Head of caudate nucleus (tissue), 42 donors: ENCODE results near the gene FXYD3.
"Not testable (repeated sequence)": the region's sequence is repeated elsewhere in the genome, so short reads cannot be mapped to it uniquely, and the experiment has no call there.

Experiments
- DNase-seq, 42 donors: peaks; one replicate each; pipeline versions ENCODE4 v3.0.0 to v3.0.0-alpha.2; 2020 to 2021; ENCODE audit warnings: mixed read lengths in 7 of 42
- intact Hi-C: fragments of 100-400 bp; cut with DNase I; formaldehyde crosslinking; loops from one replicate; pipeline ENCODE4 v1.15.0; 2022

Gene FXYD3

GRCh38 chr19:35119578-35120155 is 4.0 kb downstream of the FXYD3 start:
- intact Hi-C loops, result no loop called here
- DNase-seq, result no peak

GRCh38 chr19:35120492-35120891 is 4.9 kb downstream of the FXYD3 start:
- no peak for DNase-seq
- intact Hi-C loops, result no loop called here

GRCh38 chr19:35120898-35121297 is 5.3 kb downstream of the FXYD3 start:
- intact Hi-C loops, result no loop called here
- DNase-seq, result no peak

- intact Hi-C loops, result no loop called here
- no peak for DNase-seq
These were observed 7.3 kb downstream of the FXYD3 start for GRCh38 chr19:35122687-35123551.

- intact Hi-C loops, result no loop called here
- peak in 19 of 42 donors; percentile 31 to 85 (median 62) for DNase-seq
These were observed 8.0 kb downstream of the FXYD3 start for GRCh38 chr19:35123573-35123972.

GRCh38 chr19:35124098-35125060 is 8.8 kb downstream of the FXYD3 start:
- intact Hi-C loops, result no loop called here
- DNase-seq, result peak; percentile 89 to 99 (median 96)

GRCh38 chr19:35125270-35125717 is 9.7 kb downstream of the FXYD3 start:
- intact Hi-C loops, result no loop called here
- DNase-seq, result peak in 1 of 42 donors; percentile 21

- DNase-seq, result no peak
- intact Hi-C loops, result no loop called here
These were observed 10.4 kb downstream of the FXYD3 start for GRCh38 chr19:35125749-35126623.

- intact Hi-C loops, result no loop called here
- DNase-seq, result peak in 40 of 42 donors; percentile 38 to 94 (median 74)
These were observed 11.0 kb downstream of the FXYD3 start for GRCh38 chr19:35126624-35126959.

GRCh38 chr19:35127871-35128270 is 12.2 kb downstream of the FXYD3 start:
- DNase-seq, result no peak
- intact Hi-C loops, result no loop called here

- intact Hi-C loops, result no loop called here
- no peak for DNase-seq
These were observed 12.9 kb downstream of the FXYD3 start for GRCh38 chr19:35128398-35129057.

- DNase-seq, intact Hi-C loops: not testable (repeated sequence)
These were observed 14.2 kb downstream of the FXYD3 start for GRCh38 chr19:35129724-35130274.

GRCh38 chr19:35130761-35131720 is 15.4 kb downstream of the FXYD3 start:
- intact Hi-C loops, result no loop called here
- no peak for DNase-seq

- intact Hi-C loops, result no loop called here
- DNase-seq, result no peak
These were observed 16.6 kb downstream of the FXYD3 start for GRCh38 chr19:35132254-35132653.

- intact Hi-C loops, result no loop called here
- peak in 6 of 42 donors; percentile 24 to 51 (median 41) for DNase-seq
These were observed 18.2 kb downstream of the FXYD3 start for GRCh38 chr19:35133826-35134225.

- peak in 3 of 42 donors; percentile 23 to 43 (median 25) for DNase-seq
- intact Hi-C loops, result loop anchor here (5.0 kb wide), 1 partner anchor 67 kb away; no protein-coding TSS in a partner anchor
These were observed 19.1 kb downstream of the FXYD3 start, which contains the start of gene LGI4 for GRCh38 chr19:35134601-35135242. Gene LGI4, minus strand, starts transcription at chr19:35135059. Its CDS starts 379 bp downstream, at chr19:35134680.
